ENCODE data around the gene SH2D5.
"Not testable (repeated sequence)": the region's sequence is repeated elsewhere in the genome, so short reads cannot be mapped to it uniquely, and the experiment has no call there.

The SH2D5 gene

DNA sequence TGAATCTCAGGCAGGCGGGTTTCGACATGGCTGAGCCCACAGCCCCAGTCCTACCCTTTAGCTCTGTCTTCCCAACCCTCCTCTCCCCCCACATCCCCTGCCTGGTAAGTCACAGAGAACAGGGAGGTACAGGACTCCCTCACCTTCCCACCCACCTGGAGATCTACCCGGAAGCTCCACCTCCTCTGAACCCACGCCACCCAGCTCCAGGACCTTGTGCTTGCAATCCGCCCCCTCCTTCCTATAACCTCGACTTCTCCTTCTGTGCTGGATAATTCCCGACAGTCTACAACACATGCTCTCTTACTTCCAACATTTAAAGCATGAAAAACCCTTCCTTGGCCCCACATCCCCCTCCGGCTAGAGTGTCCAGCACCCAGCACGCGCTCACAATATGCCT lies 37.0 kb downstream of the SH2D5 start:
- no peak for DNase-seq (ENCODE audit: low read depth)

DNA sequence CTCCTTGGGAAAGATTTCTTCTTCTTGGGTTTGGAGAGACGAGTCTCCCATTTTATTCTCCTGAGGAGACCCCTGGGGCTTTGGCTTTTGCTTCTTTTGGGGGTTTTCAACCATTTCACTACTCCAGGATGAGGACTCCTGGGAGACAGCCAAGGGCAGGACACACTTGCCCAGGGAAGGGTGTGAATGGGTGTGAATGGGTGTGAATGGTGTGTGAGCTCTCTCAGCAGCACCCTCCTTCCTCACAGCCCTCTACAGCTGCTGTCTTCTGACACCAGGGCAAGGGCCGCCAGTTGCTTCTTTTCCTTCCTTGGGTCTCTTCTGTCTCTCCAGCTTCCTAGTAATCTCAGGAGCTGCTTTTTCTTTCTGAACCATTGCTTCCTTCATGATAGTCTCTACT lies 38.9 kb downstream of the SH2D5 start:
- DNase-seq (ENCODE audit: low read depth): no peak

DNA sequence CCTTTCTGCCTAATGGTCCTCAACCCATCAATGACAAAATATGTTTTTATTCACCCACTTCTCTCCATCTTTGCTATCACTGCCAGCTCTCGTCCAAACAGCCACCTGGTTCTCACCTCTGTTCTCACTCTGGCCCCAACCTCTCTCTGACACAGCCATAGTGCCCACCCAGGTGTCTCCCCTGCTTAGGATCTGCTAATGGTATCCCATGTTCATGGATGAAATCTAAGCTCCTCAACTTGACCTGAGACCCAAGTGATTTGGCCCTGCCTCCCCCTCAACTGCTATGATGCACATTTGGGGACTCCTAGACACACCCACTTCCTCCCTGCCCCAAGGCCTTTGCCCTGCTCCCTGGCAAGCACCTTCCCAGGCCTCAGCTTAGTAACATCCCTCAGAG lies 40.6 kb downstream of the SH2D5 start:
- no peak for DNase-seq (ENCODE audit: low read depth)

DNA sequence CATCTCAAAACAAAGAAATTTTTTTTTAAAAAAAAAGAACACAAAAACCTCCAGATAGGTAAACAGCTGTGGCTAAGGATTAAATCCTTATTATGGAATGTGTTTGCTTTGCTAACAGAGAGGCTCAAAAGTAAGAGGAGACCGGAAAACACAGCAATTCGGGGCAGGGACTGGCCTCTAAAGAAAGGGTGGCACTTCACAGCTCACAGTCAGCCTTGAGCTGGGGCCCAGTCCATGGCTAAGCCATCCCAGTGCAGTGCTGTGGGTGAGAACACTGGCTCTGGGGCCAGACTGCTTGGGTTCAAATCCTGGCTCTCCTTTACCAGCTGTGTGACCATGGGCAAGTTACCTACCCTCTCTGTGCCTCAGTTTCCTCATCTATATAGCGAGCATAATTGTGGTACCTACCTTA lies 42.9 kb downstream of the SH2D5 start:
- DNase-seq (ENCODE audit: low read depth): no peak

DNA sequence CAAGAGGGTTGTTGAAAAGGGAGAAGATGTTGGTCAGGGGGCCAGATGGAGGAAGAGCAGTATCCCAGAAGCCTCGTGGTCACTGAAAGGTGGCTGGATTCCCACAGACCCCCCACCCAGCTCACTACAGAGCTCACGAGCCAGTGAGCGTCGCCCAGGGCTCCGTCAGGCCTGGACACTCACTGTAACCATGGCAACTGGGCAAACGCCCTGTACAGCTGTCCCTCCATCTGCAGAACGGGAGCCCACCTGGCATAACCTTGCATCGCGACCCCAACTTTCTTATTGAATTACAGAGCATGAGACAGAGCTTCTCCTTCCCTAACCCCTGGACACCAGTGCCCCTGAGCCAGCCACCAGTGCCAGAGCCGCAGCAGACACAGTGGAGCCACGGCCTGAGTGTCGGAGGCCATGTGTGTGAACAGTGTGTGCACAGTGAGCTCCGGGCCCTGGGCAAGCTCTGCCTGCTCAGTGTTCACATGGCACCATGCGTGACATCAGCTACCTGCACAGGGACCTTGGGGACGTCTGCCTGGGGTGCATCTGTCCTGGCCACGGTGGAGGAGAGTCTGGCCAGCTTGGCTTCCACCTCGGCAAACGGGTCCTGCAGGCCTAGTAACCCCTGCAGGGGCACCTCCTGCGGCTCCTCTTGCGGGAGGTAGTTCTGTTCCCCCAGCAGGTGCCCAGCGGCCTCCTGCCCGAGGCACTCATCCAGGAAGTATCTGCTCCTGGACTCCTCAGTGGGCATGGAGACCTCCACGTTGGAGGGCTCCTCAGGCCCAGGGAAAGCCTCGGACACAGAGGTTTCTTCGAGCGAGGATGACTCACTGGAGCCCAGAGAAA lies 45.4 kb downstream of the SH2D5 start:
- no peak for DNase-seq (ENCODE audit: low read depth)

DNA sequence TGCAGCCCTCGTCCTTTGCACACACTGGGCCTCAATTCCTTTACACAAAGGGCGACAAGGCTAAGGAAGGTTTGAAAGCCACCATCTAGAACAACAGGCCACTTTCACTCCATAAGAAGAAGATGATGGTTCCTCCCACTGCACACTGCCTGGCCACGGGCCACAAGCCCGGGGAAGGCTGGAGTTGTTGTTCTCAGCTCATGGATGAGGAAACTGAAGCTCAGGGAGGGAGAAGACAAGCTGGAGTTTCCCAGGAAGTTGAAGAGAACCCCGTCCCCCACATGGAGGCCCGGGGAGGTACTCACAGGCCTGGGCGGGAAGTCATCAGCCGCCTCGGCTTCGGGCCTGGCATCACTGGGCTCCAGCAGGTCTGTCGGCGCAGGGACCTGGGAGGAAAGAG lies 46.8 kb downstream of the SH2D5 start:
- DNase-seq (ENCODE audit: low read depth): no peak

DNA sequence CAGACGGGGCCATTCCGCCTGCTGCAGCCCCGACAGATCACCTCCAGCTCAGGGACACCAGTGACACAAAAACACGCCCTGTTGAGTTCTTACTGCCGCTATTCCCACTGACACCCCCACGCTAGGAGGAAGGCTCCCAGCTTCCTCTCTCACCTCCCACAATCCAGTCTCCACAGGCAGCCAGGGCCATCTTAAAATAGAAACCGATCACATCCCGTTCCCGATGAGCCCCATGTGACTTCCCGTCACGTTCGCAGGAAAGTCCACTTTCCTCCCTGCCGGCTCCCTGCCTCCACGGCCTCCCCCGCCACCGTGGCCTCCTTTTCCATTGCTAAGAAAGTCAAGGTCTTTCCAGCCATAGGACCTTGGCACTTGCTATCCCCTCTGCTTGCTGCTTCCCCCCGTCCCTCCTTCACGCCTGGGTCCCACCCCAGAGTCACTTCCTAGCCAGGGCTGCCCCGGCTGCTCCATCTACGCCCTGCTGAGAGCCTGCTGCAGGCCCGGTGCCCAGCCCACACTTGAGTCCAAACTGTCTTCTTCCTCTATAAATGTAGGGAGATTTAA lies 47.3 kb downstream of the SH2D5 start:
- DNase-seq (ENCODE audit: low read depth): no peak

DNA sequence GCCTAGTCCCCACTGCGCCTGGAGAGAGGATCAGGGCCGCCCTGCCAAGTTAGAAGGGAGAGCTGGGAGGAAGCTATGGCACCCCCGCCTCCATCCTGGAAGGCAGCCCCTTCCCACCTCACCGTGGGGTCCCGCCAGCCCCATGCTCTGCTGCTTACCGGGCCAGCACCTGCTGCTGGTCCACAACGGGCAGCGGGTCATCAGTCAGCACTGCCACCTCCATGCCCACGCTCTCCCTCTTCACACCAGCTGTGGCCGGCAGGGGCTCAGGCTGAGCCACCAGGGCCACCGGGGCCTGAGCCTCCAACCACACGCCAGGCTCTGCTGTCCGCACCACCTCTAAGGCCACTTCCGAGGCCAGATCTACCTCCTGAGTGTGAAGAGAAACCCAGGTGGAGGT lies 47.9 kb downstream of the SH2D5 start:
- no peak for DNase-seq (ENCODE audit: low read depth)

DNA sequence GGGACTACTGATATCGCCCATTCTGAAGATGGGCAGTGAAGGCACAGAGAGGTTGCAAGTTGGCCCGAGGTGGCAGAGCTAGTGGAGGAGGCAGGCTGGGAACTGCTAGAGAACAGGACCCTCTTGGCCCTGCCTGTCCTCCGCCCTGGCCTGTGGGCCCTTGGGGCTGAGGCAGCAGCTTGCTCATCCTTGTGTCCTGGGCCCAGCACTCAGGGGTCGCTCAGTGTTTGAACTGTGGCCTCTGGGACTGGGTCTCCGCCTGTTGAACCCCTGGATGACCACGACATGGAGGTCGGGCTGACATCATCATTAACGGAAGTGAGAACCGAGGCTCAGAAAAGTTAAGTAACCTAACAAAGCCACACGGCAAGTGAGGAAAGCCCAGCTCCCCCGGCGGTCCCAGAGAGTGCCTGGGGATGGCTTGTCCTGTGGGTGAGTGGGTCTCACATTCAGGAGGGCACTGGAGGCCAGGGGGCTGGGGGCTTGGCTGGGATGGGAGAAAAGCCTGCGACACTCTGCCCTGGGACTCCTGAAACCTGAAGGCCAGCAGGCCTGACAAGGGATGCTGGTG lies 48.4 kb downstream of the SH2D5 start:
- no peak for DNase-seq (ENCODE audit: low read depth)

DNA sequence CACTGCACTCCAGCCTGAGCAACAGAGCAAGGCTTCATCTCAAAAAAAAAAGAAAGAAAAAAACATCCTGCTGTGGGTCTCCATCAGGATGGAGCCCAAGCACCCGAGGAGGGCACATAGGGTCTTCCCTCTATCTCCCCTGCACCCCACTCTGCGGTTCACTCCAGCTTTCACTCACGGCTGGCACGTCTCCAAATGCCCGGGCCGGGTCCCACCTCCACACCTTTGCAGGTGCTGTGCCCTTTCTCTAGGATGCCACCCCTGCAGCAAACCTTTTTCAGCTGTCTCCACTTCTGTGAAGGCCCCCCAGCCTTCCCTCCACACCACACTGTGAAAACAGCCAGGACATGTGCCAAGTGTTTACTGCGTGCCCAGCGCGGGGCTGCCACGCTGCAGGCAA lies 48.9 kb downstream of the SH2D5 start:
- no peak for DNase-seq (ENCODE audit: low read depth)

DNA sequence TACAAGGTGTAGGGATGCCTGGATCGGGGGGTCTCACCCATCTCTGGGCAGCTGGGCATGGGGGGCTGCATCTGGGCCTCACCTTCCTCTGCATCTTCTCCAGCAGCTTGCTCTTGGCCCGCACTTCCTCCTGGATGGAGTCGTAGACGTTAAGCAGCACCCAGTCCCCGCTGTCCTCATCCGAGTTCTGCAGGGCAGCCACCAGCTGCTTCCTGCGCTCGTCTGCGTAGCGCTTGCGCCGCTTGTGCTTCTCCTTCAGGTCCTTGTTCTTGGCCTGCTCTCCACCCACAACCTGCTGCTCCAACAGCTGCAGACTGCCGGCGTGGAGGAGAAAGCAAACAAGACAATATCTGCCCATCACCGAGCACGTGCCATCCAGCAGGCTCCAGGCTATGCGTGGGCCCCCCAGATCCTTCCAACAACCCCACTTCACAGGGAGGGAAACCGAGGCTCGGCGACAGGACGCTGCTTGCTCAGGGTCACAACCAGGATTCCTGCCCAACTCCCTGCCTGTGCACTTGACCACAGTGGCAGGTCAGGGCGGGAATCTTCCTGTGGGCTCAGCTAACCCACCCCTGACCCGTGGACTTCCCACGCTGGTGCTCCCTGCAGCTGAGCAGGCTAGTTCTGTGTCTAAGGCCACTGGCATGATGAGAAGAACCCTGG lies 49.8 kb downstream of the SH2D5 start:
- DNase-seq (ENCODE audit: low read depth): no peak

DNA sequence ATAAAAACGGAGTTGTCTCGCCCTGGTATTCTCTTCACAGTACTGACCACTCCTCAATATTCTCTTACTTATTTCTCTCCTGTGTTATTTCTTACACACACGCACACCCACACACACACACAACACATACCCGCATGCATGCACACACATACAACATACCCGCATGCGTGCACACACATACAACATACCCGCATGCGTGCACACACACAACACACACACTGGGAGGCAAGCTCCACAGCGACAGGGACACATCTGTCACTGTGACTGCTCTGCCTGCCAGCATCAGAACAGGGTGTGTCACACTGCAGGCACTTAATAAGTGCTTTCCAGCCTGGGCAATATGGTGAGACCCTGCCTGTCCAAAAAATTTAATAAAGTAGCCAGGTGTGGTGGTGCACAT lies 50.5 kb downstream of the SH2D5 start:
- DNase-seq (ENCODE audit: low read depth): no peak

DNA sequence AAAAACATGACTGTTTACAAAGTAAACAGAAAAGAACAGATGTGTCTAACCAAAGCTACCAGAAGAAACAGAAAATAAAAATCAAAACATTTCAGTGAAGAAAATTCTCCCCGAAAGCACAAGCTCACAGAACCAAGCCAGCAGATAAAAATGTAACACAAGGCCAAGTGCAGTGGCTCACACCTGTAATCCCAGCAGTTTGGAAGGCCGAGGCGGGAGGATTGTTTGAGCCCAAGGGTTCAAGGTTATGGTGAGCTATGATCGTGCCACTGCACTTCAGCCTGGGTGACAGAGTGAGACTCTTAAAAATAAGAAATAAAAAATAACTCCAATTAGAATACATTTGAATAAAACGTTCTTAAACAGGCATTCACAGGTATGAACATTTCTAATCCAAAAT lies 52.2 kb downstream of the SH2D5 start:
- no peak for DNase-seq (ENCODE audit: low read depth)

DNA sequence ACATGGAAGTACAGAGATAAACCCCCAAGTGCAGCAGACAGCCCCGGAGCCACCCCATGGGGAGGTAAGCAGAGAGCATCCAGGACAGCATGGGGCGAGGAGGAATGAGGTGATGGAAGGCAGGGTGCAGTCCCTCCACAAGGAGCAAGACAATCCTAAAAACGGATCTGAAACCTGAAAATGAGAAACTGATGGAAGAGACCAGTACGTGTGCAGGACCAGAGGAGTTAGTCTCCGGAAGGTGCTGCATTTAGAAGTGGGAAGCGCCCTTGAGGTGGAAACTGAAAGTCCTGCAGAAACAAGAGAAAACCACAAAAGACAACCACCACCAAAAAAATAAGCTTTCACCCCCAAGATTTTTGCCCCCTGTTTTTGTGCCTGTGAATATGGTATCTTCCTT lies 53.9 kb downstream of the SH2D5 start:
- DNase-seq (ENCODE audit: low read depth): no peak

DNA sequence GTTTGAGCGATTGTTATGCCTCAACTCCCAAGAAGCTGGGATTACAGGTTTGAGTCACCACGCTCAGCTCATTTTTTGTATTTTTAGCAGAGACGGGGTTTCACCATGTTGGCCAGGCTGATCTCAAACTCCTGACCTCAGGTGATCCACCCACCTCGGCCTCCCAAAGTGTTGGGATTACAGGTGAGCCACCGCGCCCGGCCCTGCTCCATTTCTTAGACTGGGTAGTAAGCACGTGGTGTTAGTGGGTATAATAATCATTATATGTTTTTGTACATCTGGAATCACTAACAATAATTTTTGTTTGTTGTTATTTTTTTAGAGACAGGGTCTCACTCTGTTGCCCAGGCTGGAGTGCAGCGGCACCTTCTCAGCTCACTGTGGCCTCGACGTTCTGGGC lies 58.9 kb downstream of the SH2D5 start:
- not testable (repeated sequence) for DNase-seq (ENCODE audit: low read depth)

DNA sequence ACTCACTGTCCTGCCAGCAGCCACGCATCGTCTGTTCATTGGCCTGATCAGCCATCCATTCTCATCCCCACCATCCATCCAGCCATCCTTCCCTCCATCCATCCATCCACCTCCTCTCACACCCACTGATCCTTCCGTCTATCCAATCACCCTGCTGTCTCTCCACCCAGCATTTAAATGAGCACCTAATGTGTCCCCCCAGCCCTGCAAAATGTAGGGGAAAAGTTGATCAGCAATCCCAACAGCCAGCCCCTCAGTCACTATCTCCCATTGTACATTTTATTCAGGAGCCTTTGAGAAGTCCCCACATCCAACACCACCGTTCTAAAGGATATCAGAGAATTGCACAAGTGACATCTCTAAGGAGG lies 60.3 kb downstream of the SH2D5 start:
- DNase-seq (ENCODE audit: low read depth): no peak

DNA sequence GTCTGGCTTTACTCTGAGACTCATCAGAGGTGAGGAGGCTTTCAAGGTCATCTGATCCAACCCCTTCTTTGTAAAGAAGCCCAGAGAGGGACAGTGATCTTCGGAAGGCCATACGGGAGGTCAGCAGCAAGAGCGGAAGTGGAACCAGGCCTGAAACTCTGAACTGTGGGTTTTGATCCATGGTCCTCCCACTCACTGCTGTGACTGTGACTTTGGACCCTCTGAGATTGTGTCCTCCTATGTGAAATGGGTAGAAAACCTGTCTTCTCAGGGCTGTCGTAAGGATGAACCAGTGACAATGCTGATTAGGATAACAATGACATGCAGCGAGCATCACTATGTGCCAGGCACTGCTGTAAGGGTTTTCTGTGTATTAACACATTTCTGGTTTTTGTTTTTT lies 61.6 kb downstream of the SH2D5 start:
- DNase-seq (ENCODE audit: low read depth): no peak
